ENCODE measurements around the gene SMG9. TPM values are rescaled to one million over a fixed set of nuclear protein-coding genes. Genes with fewer than 3 reads are reported as not detected.
A peak's percentile ranks its signal among the peaks of the same experiment; 100 is the strongest.

The SMG9 gene
- total RNA-seq, 1 experiment from 2014 or later: 21.1 TPM

DNA sequence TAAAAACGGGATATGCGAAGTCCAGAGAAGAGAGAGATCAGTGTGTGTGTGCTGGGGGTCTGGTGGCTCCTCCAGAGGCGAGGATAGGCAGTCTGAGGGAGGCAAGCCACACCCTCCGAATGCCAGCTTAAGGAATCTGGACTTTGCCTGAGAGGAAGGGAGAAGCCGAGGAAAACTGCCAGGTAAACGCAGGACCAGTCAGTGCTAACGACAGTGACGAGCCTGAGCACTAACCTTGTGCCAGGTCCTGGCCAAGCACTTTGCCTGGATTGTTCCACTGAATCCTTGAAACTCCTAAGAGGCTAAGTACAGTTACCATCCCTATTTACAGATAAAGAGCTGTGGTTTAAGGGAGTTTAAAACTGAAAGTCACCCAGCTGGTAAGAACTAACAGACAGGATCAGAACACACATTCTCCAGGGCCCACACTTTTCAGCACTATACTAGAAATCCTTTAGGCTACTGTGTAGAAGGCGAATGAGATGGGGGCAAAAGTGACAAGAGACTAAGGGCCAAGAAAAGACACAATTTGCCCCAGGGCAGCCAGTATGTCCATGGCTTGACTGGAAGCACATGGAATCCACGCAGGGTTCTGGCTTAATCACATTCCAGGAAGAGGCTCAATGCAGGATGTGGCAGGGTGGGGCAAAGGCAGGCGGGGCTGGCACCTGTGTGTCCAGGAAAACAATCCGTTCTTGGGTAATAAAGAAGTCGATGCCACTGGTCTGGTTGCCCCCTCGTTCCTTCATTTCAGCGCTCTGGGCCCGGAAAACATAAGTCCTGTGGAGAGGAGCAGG lies 15.1 kb downstream of the SMG9 start:
- in situ Hi-C loops (cut with HindIII; ENCODE audit: low pct_unique_long_range_greater_than_20kb, low sequenced_read_pairs): no loop called here
- no peak for DNase-seq (ENCODE audit: low read depth, low spot score)

DNA sequence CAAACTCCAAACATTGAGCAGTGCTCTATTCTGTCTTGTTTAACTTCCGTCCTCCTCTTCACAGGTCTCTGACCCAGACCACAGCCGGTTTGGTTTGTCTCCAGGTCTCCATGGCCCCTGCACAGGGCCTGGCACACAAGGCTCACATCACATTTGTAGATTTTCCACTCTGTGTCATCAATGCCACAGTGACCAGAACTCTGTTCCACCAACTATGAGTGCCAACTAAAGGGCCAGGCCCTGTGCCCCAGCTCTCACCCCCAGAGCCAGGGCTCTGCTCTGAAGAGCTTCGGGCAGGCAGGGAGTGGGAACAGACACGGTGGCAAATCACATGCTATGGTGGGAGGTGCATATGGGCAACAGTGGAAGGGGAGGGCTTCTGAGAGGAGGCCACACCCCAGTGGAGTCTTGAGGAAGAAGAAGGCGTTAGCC lies 16.0 kb downstream of the SMG9 start:
- in situ Hi-C loops (cut with HindIII; ENCODE audit: low pct_unique_long_range_greater_than_20kb, low sequenced_read_pairs): no loop called here
- DNase-seq (ENCODE audit: low read depth, low spot score): peak; percentile 52

DNA sequence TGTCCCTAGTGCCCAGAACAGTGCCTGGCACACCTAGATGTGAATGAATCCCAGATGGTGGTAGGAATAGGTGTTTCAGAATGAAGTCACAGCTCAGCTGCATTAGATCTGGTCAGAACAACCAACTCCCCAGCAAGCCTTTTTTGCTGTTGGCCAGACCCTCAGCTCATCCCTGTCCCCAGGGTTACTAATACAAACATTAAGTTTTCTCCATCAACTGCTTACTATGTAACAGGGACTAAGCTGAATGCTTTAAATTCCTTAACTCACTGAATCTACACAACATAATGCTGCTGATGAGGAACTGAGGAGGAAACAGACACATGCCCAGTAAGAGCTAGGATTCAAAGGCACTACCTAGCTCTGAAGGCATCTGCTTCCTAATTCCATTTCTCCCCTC lies 18.8 kb downstream of the SMG9 start:
- in situ Hi-C loops (cut with HindIII; ENCODE audit: low pct_unique_long_range_greater_than_20kb, low sequenced_read_pairs): no loop called here
- no peak for DNase-seq (ENCODE audit: low read depth, low spot score)

DNA sequence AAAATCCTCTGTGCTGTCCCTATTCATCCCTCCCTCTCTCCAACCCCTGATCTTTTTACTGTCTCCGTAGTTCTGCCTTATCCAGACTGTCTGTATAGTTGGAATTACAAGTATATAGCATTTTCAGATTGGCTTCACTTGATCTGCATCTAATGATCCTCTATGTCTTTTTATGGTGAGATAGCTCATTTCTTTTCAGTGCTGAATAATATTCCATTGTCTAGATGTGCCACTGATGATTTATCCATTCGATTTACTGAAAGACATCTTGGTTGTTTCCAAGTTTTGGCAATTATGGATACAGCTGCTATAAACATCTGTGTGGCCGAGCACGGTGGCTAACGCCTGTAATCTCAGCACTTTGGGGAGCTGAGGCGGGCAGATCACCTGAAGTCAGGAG lies 19.7 kb downstream of the SMG9 start:
- no peak for DNase-seq (ENCODE audit: low read depth, low spot score)
- in situ Hi-C loops (cut with HindIII; ENCODE audit: low pct_unique_long_range_greater_than_20kb, low sequenced_read_pairs): no loop called here

DNA sequence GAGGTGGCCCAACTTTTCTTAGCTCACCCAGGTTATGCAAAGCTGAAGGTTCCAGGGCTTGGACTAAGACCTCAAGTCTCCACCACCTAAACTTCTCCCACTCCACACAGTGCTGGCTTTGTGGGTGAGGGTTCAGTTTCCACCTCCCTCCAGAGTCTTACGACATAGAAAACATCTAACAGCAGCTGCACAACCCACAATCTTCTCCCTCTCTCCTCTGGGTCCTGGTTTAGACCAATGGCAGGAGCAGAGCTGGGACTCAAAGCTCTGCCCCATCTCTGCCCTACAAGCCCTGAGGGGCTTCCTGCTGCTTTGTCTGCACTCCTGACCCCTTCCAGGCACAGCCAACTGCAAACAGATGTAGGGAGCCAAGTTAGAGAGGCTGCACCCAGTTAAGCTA lies 22.9 kb downstream of the SMG9 start:
- in situ Hi-C loops (cut with HindIII; ENCODE audit: low pct_unique_long_range_greater_than_20kb, low sequenced_read_pairs): no loop called here
- no peak for DNase-seq (ENCODE audit: low read depth, low spot score)

DNA sequence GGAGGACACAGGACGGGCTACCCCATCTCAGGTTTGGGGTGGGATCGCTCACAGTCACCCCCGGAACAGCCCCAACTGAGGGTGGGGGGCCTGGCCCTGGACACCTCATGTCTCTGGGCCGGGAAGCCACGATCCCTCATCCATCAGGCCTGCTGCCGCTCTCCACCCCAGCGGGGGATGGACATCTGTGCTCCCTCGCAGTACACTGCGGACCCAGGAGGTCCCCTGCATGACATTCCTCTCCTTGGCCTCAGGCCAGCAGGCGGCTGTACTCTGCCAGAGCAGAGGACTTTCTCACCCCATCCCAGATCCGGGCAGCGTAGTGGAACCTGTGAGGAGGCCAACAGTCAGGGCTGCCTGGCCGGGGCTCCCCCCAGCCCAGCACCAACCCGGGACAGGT lies 23.4 kb downstream of the SMG9 start:
- in situ Hi-C loops (cut with HindIII; ENCODE audit: low pct_unique_long_range_greater_than_20kb, low sequenced_read_pairs): no loop called here
- no peak for DNase-seq (ENCODE audit: low read depth, low spot score)

DNA sequence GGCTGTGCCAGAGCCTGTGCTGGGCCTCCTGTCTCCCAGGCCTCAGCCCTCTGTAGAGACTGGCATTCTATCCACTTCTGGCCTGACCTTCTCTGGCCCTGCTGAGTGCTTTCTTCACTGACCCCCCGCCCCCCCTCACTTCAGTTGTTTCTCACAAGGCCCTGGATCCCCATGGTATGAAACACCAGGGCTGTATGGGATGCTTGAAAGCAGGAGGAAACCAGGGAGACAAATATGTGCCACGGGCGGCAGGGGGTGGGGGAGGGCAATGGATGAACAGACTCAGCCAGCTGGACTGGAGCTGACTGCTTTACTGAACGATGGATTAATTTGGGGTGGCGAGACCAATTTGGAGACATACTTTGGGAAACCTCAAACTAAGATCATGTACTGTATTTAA lies 24.8 kb downstream of the SMG9 start:
- DNase-seq (ENCODE audit: low read depth, low spot score): no peak
- in situ Hi-C loops (cut with HindIII; ENCODE audit: low pct_unique_long_range_greater_than_20kb, low sequenced_read_pairs): no loop called here

DNA sequence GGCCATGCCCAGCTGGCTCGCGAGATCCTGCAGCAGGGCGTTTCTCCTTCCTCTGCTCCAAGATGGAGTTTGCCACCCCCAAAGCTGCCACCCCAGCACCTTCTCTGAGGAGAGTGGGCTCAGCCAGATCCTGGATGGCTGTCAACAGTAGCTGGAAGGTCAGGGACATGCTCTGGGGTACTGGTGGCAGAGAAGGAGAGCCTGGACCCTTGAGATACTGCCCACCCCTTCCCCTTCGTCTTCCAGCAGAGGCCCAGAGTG lies 27.2 kb downstream of the SMG9 start:
- in situ Hi-C loops (cut with HindIII; ENCODE audit: low pct_unique_long_range_greater_than_20kb, low sequenced_read_pairs): no loop called here
- DNase-seq (ENCODE audit: low read depth, low spot score): no peak

DNA sequence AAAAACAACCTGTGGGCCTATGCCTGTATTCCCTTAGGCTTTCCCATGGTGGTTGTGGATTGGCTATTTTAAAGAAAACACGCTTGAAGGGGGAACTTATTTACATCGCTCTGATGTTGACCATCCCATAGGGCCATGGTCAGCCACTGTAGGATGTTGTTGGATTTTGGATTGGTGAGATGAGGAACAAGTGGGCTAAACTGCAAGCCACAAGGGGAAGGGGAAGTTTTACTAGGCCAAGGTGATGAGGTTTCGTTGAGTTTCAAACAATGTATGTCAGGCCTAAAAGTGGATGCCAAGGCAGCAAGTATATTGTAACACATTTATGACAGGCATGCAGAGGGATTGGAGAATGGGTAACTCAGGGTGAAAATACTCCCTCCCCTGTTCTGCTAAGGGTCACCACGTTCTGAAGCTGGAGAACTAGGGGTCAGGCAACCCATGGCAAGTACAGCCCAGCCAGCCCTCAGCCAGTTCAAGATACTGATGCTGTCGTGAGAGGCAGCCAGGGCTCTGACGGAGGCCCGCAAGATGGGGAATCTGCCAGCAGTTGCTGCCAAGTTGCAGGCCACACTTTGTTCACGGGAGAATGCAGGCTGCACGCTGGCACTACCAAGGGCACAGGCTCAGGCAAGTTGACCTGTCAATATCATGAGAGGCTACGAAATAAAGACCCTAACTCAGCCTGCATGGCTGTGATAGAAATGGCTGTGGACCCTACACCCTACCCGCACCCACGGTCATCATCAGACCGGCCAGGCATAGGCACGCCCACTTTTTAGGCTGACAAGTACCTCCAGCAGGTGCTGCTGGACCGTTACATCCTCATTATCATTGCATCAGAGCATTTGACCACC lies 27.8 kb downstream of the SMG9 start:
- no peak for DNase-seq (ENCODE audit: low read depth, low spot score)
- in situ Hi-C loops (cut with HindIII; ENCODE audit: low pct_unique_long_range_greater_than_20kb, low sequenced_read_pairs): no loop called here

DNA sequence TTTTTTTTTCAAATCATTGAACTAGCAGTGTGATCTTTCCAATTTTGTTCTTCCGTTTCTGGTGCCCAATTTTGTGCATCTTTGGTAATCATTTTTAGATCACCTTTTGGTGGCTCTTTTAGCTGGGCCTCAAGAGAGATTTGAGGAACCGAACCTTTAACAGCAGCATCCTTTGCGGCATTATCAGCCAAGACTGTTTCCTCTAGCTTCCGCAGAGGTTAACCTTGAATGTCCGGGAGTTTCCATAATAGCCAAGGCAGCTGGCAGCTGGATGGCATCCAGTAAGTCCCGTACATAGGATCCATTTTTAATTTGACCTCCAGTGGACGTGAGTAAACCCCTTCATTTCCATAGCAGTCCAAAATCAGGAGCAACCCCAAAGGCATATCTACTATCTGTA lies 29.3 kb downstream of the SMG9 start:
- in situ Hi-C loops (cut with HindIII; ENCODE audit: low pct_unique_long_range_greater_than_20kb, low sequenced_read_pairs): no loop called here
- DNase-seq (ENCODE audit: low read depth, low spot score): no peak

DNA sequence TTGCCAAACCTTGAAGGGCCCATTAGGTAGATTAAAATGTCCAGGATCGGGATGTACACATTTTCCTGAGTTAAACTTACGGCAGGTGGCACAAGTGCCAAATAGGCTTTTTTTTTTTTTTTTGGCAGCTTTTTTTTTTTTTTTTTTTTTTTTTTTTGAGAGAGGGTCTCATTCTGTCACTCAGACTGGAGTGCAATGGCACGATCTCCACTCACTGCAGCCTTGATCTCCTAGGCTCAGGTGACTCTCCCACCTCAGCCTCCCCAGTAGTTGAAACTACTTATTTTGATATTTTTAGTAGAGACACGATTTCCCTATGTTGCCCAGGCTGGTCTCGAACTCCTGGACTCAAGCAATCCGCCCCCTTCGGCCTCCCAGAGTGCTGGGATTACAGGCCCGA lies 29.9 kb downstream of the SMG9 start:
- in situ Hi-C loops (cut with HindIII; ENCODE audit: low pct_unique_long_range_greater_than_20kb, low sequenced_read_pairs): no loop called here
- DNase-seq (ENCODE audit: low read depth, low spot score): no peak

DNA sequence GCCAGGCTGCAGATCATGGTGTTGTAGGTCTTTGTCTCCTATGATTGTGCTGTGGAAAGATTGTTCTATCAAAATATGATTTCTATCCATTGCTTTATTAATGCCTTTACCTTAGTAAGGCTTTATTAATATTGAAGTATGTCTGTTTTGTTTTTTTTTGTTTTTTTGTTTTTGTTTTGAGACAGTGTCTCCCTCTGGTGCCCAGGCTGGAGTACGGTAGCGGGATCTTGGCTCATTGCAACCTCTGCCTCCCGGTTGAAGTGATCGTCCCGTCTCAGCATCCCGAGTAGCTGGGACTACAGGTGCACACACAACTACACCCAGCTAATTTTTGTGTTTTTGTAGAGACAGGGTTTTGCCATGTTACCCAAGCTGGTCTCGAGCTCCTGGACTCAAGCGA lies 31.2 kb downstream of the SMG9 start:
- DNase-seq (ENCODE audit: low read depth, low spot score): peak; percentile 9
- in situ Hi-C loops (cut with HindIII; ENCODE audit: low pct_unique_long_range_greater_than_20kb, low sequenced_read_pairs): no loop called here

DNA sequence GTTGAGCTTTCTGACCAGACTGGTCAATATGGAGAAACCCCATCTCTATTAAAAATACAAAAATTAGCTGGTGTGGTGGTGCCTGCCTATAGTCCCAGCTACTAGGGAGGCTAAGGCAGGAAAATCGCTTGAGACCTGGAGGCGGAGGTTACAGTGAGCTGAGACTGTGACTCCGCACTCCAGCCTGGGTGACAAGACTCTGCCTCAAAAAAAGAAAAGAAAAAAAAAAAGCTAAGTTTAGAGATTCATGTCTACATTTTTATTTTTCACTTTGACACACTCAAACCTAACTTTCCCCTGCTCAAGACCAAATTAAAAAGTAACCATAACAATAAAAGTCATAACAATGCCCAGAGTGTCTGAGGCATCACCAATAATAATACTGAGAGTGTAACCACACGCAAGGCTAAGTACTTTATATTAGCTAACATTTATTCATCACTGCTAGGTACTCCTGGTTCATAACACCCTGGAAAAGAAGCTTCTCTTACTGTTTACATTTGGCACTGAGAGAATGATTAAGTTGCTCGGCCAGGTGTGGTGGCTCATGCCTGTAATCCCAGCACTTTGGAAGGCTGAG lies 33.2 kb downstream of the SMG9 start:
- in situ Hi-C loops (cut with HindIII; ENCODE audit: low pct_unique_long_range_greater_than_20kb, low sequenced_read_pairs): no loop called here
- no peak for DNase-seq (ENCODE audit: low read depth, low spot score)

DNA sequence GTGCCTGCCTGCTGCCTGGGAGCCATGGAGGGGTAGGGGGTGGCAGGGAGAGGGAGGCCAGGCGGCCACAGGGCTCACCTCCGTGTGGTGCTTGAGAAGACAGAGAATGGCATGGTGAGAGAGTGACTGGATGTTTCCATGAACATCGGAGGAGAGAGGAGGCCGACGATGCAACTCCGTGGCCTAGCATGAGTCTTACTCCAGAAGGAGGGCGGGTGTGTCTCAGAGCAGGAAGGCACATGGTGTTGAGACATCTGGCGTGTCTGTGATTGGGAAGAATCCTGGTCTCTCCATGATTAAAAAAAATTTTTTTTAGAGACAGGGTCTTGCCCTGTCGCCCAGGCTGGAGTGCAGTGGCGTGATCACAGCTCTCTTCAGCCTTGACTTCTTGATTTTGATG lies 33.8 kb downstream of the SMG9 start:
- no peak for DNase-seq (ENCODE audit: low read depth, low spot score)
- in situ Hi-C loops (cut with HindIII; ENCODE audit: low pct_unique_long_range_greater_than_20kb, low sequenced_read_pairs): no loop called here

DNA sequence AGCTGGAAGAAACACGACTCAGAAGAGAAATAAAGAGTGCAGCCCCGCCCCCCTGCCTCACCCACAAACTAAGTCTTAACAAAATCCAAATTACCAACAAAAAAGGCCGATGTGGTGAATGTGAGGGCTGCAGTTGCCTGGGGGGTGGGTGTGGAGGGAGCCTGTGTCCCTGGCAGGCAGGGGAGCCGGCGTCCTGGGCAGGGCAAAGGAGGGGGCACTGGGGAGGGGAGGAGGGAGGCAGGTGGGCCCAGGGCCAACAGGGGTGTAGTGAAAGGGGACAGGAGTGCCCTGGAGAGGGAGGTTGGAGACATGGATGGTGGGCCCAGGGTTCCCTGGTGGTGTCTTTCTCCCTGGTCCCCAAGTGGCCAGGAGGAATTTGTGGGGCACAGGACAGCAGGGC lies 34.8 kb downstream of the SMG9 start:
- in situ Hi-C loops (cut with HindIII; ENCODE audit: low pct_unique_long_range_greater_than_20kb, low sequenced_read_pairs): no loop called here
- no peak for DNase-seq (ENCODE audit: low read depth, low spot score)

DNA sequence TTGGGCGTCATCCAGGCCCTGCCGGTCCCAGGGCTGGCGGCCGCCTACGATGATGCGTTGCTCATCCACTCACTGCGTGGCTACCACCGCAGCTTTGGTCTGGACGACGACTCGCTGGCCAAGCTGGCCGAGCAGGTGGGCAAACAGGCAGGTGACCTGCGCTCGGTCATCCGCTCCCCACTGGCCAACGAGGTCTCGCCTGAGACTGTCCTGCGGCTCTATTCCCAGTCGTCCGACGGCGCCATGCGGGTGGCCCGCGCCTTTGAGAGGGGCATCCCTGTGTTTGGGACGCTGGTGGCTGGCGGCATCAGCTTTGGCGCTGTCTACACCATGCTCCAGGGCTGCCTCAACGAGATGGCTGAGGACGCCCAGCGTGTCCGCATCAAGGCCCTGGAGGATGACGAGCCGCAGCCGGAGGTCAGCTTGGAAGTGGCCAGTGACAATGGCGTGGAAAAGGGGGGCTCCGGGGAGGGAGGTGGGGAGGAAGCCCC lies 35.3 kb downstream of the SMG9 start:
- in situ Hi-C loops (cut with HindIII; ENCODE audit: low pct_unique_long_range_greater_than_20kb, low sequenced_read_pairs): no loop called here
- DNase-seq (ENCODE audit: low read depth, low spot score): no peak

DNA sequence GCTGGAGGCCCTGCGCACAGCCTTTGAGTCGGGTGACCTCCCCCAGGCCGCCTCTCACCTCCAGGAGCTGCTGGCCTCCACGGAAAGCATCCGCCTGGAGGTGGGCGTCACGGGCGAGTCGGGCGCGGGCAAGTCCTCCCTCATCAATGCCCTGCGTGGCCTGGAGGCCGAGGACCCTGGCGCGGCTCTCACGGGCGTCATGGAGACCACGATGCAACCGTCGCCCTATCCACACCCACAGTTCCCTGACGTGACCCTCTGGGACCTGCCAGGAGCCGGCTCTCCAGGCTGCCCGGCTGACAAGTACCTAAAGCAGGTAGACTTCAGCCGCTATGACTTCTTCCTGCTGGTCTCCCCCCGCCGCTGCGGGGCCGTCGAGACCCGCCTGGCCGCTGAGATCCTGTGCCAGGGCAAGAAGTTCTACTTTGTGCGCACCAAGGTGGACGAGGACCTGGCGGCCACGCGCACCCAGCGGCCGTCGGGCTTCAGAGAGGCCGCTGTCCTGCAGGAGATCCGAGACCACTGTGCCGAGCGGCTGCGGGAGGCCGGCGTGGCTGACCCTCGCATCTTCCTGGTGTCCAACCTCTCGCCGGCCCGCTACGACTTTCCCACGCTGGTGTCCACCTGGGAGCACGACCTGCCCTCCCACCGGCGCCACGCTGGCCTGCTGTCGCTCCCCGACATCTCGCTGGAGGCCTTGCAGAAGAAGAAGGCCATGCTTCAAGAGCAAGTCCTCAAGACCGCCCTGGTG lies 36.0 kb downstream of the SMG9 start:
- in situ Hi-C loops (cut with HindIII; ENCODE audit: low pct_unique_long_range_greater_than_20kb, low sequenced_read_pairs): no loop called here
- DNase-seq (ENCODE audit: low read depth, low spot score): no peak

DNA sequence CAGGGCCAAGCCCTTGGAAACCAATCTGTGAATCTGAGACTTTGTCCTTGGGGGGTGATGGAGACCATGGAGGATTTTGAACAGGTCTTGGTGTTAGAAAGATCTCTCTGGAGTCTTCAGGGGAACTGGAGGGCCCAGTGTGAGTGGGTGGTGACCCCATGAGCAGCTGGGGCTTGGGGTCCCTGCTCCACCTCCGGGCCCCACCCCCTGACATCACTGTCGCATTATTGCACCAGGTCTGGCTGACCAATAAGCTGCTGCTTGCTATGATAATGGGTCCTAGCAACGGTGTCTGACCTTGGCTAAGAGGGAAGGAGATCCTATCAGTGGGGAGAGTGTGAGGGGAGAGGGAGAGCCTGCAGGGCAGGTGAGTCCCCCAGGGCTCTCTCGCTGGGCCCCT lies 39.0 kb downstream of the SMG9 start, which contains the start of gene IRGC:
Gene IRGC, plus strand, starts transcription at position 301 of the 400 bp plus-strand sequence. CDS start 2,483 bp downstream, outside the sequence.
- DNase-seq (ENCODE audit: low read depth, low spot score): no peak
- in situ Hi-C loops (cut with HindIII; ENCODE audit: low pct_unique_long_range_greater_than_20kb, low sequenced_read_pairs): no loop called here
